HG03354 (cell line): ENCODE measurements around the gene NEDD9.
A peak's percentile ranks its signal among the peaks of the same experiment; 100 is the strongest.

Source experiments
- ATAC-seq: cut with Tn5 transposase; IDR thresholded peaks from one replicate; pipeline ENCODE4 v1.9.1; 2021; ENCODE audit warnings: mild to moderate bottlenecking; ENCODE audit not compliant: unreplicated experiment, poor library complexity, severe bottlenecking

Gene NEDD9

GRCh38 chr6:11262242-11262641, 29.8 kb upstream of the NEDD9 start:
- no peak for ATAC-seq

- ATAC-seq = no peak
Measured at GRCh38 chr6:11260249-11261038, 28.0 kb upstream of the NEDD9 start.

GRCh38 chr6:11258260-11259237, 26.1 kb upstream of the NEDD9 start:
- peak; percentile 71 for ATAC-seq

GRCh38 chr6:11255610-11256009, 23.1 kb upstream of the NEDD9 start:
- ATAC-seq = no peak

GRCh38 chr6:11253594-11253993, 21.1 kb upstream of the NEDD9 start:
- no peak for ATAC-seq

GRCh38 chr6:11251553-11252360, 19.3 kb upstream of the NEDD9 start:
- ATAC-seq = no peak

- no peak for ATAC-seq
Measured at GRCh38 chr6:11250108-11250507, 17.6 kb upstream of the NEDD9 start.

- no peak for ATAC-seq
Measured at GRCh38 chr6:11248974-11249761, 16.7 kb upstream of the NEDD9 start.

- no peak for ATAC-seq
Measured at GRCh38 chr6:11246722-11247121, 14.3 kb upstream of the NEDD9 start.

GRCh38 chr6:11245381-11246256, 13.2 kb upstream of the NEDD9 start:
- no peak for ATAC-seq

- ATAC-seq = no peak
Measured at GRCh38 chr6:11244387-11245126, 12.1 kb upstream of the NEDD9 start.

GRCh38 chr6:11243861-11244260, 11.4 kb upstream of the NEDD9 start:
- ATAC-seq = no peak

GRCh38 chr6:11242711-11243110, 10.2 kb upstream of the NEDD9 start:
- ATAC-seq = no peak

GRCh38 chr6:11241793-11242201, 9.3 kb upstream of the NEDD9 start:
- ATAC-seq = no peak

GRCh38 chr6:11241154-11241792, 8.8 kb upstream of the NEDD9 start:
- ATAC-seq = no peak

- ATAC-seq = no peak
Measured at GRCh38 chr6:11237956-11238355, 5.5 kb upstream of the NEDD9 start.

- no peak for ATAC-seq
Measured at GRCh38 chr6:11237428-11237827, 5.0 kb upstream of the NEDD9 start.
